ENCODE data around the gene ODC1.
A peak's percentile ranks its signal among the peaks of the same experiment; 100 is the strongest.
"Not testable (repeated sequence)": the region's sequence is repeated elsewhere in the genome, so short reads cannot be mapped to it uniquely, and the experiment has no call there.

The ODC1 gene

GRCh38 chr2:10447895-10448575, at the start of gene ODC1:
Gene ODC1, minus strand, starts transcription at chr2:10448327. Its CDS starts 3,295 bp downstream, at chr2:10445032.
- peak; percentile 99 for DNase-seq

- peak; percentile 31 for DNase-seq
Observed at GRCh38 chr2:10497797-10498251, 49.7 kb upstream of the ODC1 start.

- no peak for DNase-seq
Observed at GRCh38 chr2:10495988-10496313, 47.8 kb upstream of the ODC1 start.

GRCh38 chr2:10495311-10495987, 47.3 kb upstream of the ODC1 start:
- DNase-seq = no peak

- no peak for DNase-seq
Observed at GRCh38 chr2:10494351-10495066, 46.4 kb upstream of the ODC1 start.

GRCh38 chr2:10493634-10494281, 45.6 kb upstream of the ODC1 start:
- peak; percentile 55 for DNase-seq

GRCh38 chr2:10493075-10493633, 45.0 kb upstream of the ODC1 start:
- DNase-seq = no peak

GRCh38 chr2:10490806-10491291, 42.7 kb upstream of the ODC1 start:
- no peak for DNase-seq

GRCh38 chr2:10489842-10490555, 41.9 kb upstream of the ODC1 start:
- DNase-seq = no peak

- not testable (repeated sequence) for DNase-seq
Observed at GRCh38 chr2:10488142-10488541, 40.0 kb upstream of the ODC1 start.

GRCh38 chr2:10487741-10488104, 39.6 kb upstream of the ODC1 start:
- DNase-seq = not testable (repeated sequence)

- DNase-seq = no peak
Observed at GRCh38 chr2:10487081-10487740, 39.1 kb upstream of the ODC1 start.

GRCh38 chr2:10486601-10487079, 38.5 kb upstream of the ODC1 start:
- no peak for DNase-seq

GRCh38 chr2:10486091-10486490, 38.0 kb upstream of the ODC1 start:
- no peak for DNase-seq

- DNase-seq = no peak
Observed at GRCh38 chr2:10482913-10483312, 34.8 kb upstream of the ODC1 start.

GRCh38 chr2:10482460-10482859, 34.3 kb upstream of the ODC1 start:
- DNase-seq = no peak

- no peak for DNase-seq
Observed at GRCh38 chr2:10481666-10482157, 33.6 kb upstream of the ODC1 start.

- no peak for DNase-seq
Observed at GRCh38 chr2:10481055-10481665, 33.0 kb upstream of the ODC1 start.

GRCh38 chr2:10480359-10480949, 32.3 kb upstream of the ODC1 start:
- DNase-seq = no peak

- DNase-seq = no peak
Observed at GRCh38 chr2:10478916-10479315, 30.8 kb upstream of the ODC1 start.

GRCh38 chr2:10478298-10478625, 30.1 kb upstream of the ODC1 start:
- no peak for DNase-seq

Data from activated naive CD4-positive, alpha-beta T cell treated with anti-CD3 and anti-CD28 coated beads, Interleukin-2, amount 50 U/mL, for 16 hours (primary cell).